Breast epithelium (tissue), 3 donors: ENCODE data around the gene FBLN2.

ENCODE experiments used
- POLR2A ChIP-seq: fragments of 450-650 bp; IDR thresholded peaks from one replicate; pipeline ENCODE4 v1.6.1; 2016; ENCODE audit warnings: antibody characterized with exemption, mild to moderate bottlenecking, moderate library complexity
- POLR2AphosphoS5 ChIP-seq, 3 donors: sonication (generic); formaldehyde crosslinking; IDR thresholded peaks; one replicate each; pipeline ENCODE4 v1.6.1; 2017; ENCODE audit warnings: antibody characterized with exemption in 3 of 3
- TF ChIP-seq, protein P1 (sequence below), 3 donors: fragments of 450-650 bp; IDR thresholded peaks; one replicate each; pipeline ENCODE4 v1.5.1; 2016 to 2017; ENCODE audit warnings: antibody characterized with exemption in 3 of 3, mild to moderate bottlenecking in 3 of 3, moderate library complexity in 3 of 3

GRCh38 chr3:13681931-13682330 is 133.0 kb downstream of the FBLN2 start:
- TF ChIP-seq, protein P1, sequence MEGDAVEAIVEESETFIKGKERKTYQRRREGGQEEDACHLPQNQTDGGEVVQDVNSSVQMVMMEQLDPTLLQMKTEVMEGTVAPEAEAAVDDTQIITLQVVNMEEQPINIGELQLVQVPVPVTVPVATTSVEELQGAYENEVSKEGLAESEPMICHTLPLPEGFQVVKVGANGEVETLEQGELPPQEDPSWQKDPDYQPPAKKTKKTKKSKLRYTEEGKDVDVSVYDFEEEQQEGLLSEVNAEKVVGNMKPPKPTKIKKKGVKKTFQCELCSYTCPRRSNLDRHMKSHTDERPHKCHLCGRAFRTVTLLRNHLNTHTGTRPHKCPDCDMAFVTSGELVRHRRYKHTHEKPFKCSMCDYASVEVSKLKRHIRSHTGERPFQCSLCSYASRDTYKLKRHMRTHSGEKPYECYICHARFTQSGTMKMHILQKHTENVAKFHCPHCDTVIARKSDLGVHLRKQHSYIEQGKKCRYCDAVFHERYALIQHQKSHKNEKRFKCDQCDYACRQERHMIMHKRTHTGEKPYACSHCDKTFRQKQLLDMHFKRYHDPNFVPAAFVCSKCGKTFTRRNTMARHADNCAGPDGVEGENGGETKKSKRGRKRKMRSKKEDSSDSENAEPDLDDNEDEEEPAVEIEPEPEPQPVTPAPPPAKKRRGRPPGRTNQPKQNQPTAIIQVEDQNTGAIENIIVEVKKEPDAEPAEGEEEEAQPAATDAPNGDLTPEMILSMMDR (IDR thresholded peaks at IDR 0.05): no peak
- TF ChIP-seq POLR2AphosphoS5 (IDR thresholded peaks at IDR 0.05): no peak
- no peak for TF ChIP-seq POLR2A
